Uterus (tissue), 4 donors: ENCODE results near the gene PRM3. TPM values are rescaled to one million over a fixed set of nuclear protein-coding genes. Genes with fewer than 3 reads are reported as not detected.

Experiments used
- DNase-seq, 2 donors: peaks; one replicate each; pipeline ENCODE4 v3.0.0-alpha.2; 2019 to 2020
- H3K27ac ChIP-seq, 2 donors: fragments of 200-600 bp; sonication (generic); 1 replicate in 1 of 2; 2 replicates in 1 of 2; pipeline ENCODE4 v1.5.1; 2016 to 2018
- H3K27me3 ChIP-seq, 2 donors: fragments of 200-600 bp; sonication (generic); one replicate each; pipeline ENCODE4 v1.5.1; 2018 to 2019; ENCODE audit warnings: control low read depth in 1 of 2
- H3K36me3 ChIP-seq, 2 donors: fragments of 200-600 bp; sonication (generic); one replicate each; pipeline ENCODE4 v1.5.1; 2019; ENCODE audit warnings: control low read depth in 1 of 2
- H3K4me1 ChIP-seq, 2 donors: fragments of 200-600 bp; sonication (generic); one replicate each; pipeline ENCODE4 v1.5.1; 2018 to 2019; ENCODE audit warnings: control low read depth in 1 of 2
- H3K4me3 ChIP-seq, 2 donors: fragments of 200-600 bp; sonication (generic); 1 replicate in 1 of 2; 2 replicates in 1 of 2; pipeline ENCODE4 v1.5.1; 2018 to 2019; ENCODE audit warnings: mild to moderate bottlenecking in 1 of 2
- H3K9me3 ChIP-seq, 2 donors: fragments of 200-600 bp; sonication (generic); one replicate each; pipeline ENCODE4 v1.5.1; 2019; ENCODE audit warnings: control low read depth in 1 of 2
- CTCF ChIP-seq, 4 experiments: fragments of 200-600 bp in 2 of 4; fragments of 450-650 bp in 2 of 4; sonication (generic) in 2 of 4; IDR thresholded peaks; one replicate each; pipeline ENCODE4 v1.5.1; 2016 to 2019; ENCODE audit warnings: antibody characterized with exemption in 4 of 4, mild to moderate bottlenecking in 2 of 4, moderate library complexity in 1 of 4
- POLR2A ChIP-seq, 2 donors: fragments of 450-650 bp; IDR thresholded peaks; one replicate each; pipeline ENCODE4 v1.6.1; 2016; ENCODE audit warnings: antibody characterized with exemption in 2 of 2, mild to moderate bottlenecking in 1 of 2, moderate library complexity in 1 of 2
- intact Hi-C: fragments of 100-400 bp; cut with DNase I; formaldehyde crosslinking; loops from one replicate; pipeline ENCODE4 v1.15.1; 2023; ENCODE audit warnings: low total_unique reads
- total RNA-seq, 4 donors: library from RNA; depleted of rRNA in 3 of 4; stranded (reverse); fragments of >200 nt in 3 of 4; gene quantifications; one replicate each; pipeline versions ENCODE4 v1.1.0 to v1.2.4, GENCODE V29; 2014 to 2023
- donor health status: DM: yes; HTN: yes; CAD: no.

PRM3 gene
- total RNA-seq, 4 donors from 2014 or later: not detected

GRCh38 chr16:11274964-11275363 lies 1.5 kb upstream of the PRM3 start:
- Histone ChIP-seq H3K36me3 (no peaks in the 10 kb centered on the region), H3K4me1 (no peaks in the 10 kb centered on the region), H3K27ac (no peak overlapping the region), H3K9me3 (no peaks in the 10 kb centered on the region), H3K27me3 (no peaks in the 10 kb centered on the region), H3K4me3 (no peak overlapping the region)
- intact Hi-C loops: no loop called here
- no peak for DNase-seq
- TF ChIP-seq CTCF (IDR thresholded peaks at IDR 0.05): no peak
- TF ChIP-seq POLR2A (IDR thresholded peaks at IDR 0.05): no peak

GRCh38 chr16:11273721-11274324 lies 394 bp upstream of the PRM3 start:
- TF ChIP-seq CTCF (IDR thresholded peaks at IDR 0.05) (no peak), POLR2A (IDR thresholded peaks at IDR 0.05) (no peak)
- H3K36me3 ChIP-seq: no peaks in the 10 kb centered on the region
- no peaks in the 10 kb centered on the region for H3K27me3 ChIP-seq
- no peaks in the 10 kb centered on the region for H3K9me3 ChIP-seq
- DNase-seq: no peak
- intact Hi-C loops: no loop called here
- H3K4me3 ChIP-seq: no peak overlapping the region
- no peaks in the 10 kb centered on the region for H3K4me1 ChIP-seq
- H3K27ac ChIP-seq: peak overlapping the region in 1 of 2 donors; percentile 9

- Histone ChIP-seq H3K4me1 (no peaks in the 10 kb centered on the region), H3K9me3 (no peaks in the 10 kb centered on the region), H3K4me3 (no peak overlapping the region), H3K27ac (no peak overlapping the region), H3K27me3 (no peaks in the 10 kb centered on the region), H3K36me3 (no peaks in the 10 kb centered on the region)
- TF ChIP-seq CTCF (IDR thresholded peaks at IDR 0.05): no peak
- no peak for TF ChIP-seq POLR2A (IDR thresholded peaks at IDR 0.05)
- intact Hi-C loops: no loop called here
- no peak for DNase-seq
Measured at GRCh38 chr16:11272484-11272883, 945 bp downstream of the PRM3 start.

- H3K27ac ChIP-seq: no peak overlapping the region
- H3K9me3 ChIP-seq: no peaks in the 10 kb centered on the region
- H3K27me3 ChIP-seq: no peaks in the 10 kb centered on the region
- intact Hi-C loops: no loop called here
- H3K4me3 ChIP-seq: no peak overlapping the region
- no peak for DNase-seq
- TF ChIP-seq CTCF (IDR thresholded peaks at IDR 0.05) (no peak), POLR2A (IDR thresholded peaks at IDR 0.05) (no peak)
- no peaks in the 10 kb centered on the region for H3K4me1 ChIP-seq
- no peaks in the 10 kb centered on the region for H3K36me3 ChIP-seq
Measured at GRCh38 chr16:11271610-11272009, 1.8 kb downstream of the PRM3 start.

- Histone ChIP-seq H3K4me3 (no peak overlapping the region), H3K4me1 (no peaks in the 10 kb centered on the region), H3K9me3 (no peaks in the 10 kb centered on the region), H3K27me3 (no peaks in the 10 kb centered on the region), H3K27ac (no peak overlapping the region), H3K36me3 (no peaks in the 10 kb centered on the region)
- no peak for TF ChIP-seq POLR2A (IDR thresholded peaks at IDR 0.05)
- TF ChIP-seq CTCF (IDR thresholded peaks at IDR 0.05): no peak
- no peak for DNase-seq
- intact Hi-C loops: no loop called here
Measured at GRCh38 chr16:11270602-11271162, 2.7 kb downstream of the PRM3 start.
